Stimulated activated CD8-positive, alpha-beta memory T cell treated with anti-CD3 and anti-CD28 coated beads, Interleukin-12 subunit alpha, Interleukin-12 subunit beta, amount 100 ng/mL, for 24 hours (primary cell): Measurements from ENCODE around the gene BHLHE23.

Source experiments
- DNase-seq: peaks from one replicate; pipeline ENCODE4 v3.0.0-alpha.2; 2020; ENCODE audit errors: extremely low read depth

The BHLHE23 gene

DNA sequence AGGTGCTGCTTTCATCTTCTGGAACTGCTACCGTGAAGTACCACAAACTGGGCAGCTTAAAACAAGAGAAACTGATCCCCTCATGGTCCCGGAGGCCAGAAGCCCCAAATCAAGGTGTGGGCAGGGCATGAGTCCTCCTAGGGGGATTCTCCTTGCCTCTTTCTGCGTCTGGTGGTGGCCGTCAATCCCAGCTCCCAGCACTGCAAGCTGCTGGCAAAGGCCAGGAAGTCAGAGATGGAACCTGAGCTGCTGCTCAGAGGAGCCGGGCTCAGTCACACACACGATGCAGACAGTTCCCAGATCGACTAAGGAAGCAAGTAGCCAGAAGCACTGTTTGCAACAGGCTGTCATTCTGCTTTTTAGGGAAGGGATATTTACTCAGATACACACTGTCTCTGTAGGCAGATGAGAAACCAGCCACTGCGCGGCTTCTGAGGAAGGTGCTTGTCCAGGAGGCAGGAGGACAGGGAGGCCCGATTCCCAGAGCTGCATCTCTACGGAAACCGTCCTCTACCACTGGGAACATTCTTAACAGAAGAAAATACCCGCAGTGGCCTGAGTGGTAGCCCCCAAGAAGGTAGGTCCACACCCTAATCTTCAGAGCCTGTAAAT, 15.5 kb downstream of the BHLHE23 start:
- no peak for DNase-seq

DNA sequence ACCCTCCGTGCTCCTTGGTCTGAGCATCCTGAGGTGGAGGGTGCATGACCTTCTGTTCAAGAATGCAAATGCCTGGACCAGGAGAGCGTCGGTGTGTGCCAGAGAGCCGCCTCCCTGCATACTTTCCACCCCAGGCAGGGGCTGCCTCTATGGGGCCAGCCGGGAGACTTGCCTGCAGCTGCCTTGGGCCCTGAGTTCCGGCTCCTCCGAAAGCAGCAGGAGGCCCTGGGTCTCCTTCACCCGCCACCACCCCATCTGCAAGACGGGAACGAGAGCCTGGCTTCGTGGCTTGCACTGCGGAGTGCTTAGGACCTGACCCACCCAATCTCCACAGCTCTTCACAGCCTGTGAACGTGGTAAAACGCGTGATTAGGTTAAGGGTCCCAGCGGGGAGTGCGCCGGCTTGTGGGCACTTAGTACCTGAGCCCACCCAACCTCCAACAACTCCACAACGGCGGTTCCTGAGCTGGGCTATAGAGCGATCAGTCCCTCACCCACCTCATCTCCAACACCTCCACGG, 16.4 kb downstream of the BHLHE23 start:
- no peak for DNase-seq

DNA sequence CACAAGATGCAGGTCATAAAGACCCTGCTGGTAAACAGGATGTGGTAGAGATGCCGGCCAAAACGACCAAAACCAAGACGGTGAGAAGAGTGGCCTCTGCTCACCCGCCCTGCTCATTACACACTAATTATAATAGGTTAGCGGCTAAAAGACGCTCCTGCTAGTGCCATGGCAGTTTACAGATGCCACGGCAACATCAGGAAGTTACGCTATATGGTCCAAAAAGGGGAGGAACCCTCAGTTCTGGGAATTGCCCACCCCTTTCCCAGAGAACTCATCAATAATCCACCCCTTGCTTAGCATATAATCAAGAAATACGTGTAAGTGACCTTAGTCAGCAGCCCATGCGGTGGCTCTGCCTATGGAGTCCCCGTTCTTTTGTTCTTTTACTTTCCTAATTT, 17.6 kb downstream of the BHLHE23 start:
- no peak for DNase-seq

DNA sequence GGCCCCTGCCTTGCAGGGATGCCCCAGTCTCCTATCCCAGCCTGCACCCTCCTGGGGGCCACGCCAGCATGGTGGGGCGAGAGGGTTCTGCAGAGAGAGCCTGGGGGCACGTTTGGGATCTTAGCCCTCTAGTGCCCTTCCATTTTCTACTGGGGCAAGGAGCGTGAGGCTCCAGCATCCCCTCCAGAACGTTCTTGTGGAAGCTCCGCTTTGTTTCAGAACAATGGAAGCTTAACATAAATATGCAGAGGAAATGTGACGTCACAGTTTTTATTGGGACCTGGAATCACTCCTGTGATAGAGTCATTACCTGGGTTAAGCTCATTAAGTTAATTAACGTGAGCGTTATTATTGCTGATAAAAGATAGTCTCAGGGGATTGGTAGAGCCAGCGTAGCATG, 19.6 kb downstream of the BHLHE23 start:
- DNase-seq: no peak

DNA sequence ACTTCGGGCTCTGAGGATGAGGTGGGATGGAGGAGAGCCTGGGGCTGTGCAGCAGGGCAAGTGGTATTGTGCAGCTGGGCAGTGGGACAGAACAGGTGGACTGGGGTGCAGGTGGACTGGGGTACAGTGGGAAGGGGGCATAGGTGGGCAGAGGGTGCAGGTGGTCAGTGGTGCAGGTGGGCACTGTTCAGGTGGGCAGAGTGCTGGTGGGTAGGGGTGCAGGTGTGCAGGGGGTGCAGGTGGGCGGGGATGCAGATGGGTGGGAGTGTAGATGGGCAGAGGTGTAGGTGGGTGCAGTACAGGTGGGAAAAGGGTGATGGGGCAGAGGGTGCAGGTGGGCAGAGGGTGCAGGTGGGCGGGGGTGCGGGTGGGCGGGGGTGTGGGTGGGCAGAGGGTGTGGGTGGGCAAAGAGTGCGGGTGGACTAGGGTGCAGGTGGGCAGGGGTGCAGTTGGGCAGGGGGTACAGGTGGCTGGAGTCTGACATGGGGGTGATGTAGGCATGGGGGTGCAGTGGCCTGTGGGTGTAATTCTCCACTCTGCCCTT, 20.4 kb downstream of the BHLHE23 start:
- no peak for DNase-seq

DNA sequence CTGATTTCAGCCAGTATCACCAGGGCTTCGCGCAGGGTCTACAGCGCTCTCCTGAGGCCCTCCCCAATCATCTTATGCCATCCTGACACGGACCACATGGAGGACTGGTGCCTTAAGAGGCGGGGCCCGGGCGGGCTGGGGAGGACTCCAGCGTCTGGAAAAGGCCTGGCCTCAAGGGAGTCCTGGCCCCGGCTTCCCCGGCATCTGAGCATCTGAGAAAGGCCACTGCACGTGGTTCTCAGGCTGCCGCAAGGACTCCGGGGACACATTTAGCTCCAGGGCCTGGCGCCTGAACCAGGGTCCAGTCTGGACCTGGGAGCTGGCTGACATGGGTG, 21.4 kb downstream of the BHLHE23 start:
- DNase-seq: no peak

DNA sequence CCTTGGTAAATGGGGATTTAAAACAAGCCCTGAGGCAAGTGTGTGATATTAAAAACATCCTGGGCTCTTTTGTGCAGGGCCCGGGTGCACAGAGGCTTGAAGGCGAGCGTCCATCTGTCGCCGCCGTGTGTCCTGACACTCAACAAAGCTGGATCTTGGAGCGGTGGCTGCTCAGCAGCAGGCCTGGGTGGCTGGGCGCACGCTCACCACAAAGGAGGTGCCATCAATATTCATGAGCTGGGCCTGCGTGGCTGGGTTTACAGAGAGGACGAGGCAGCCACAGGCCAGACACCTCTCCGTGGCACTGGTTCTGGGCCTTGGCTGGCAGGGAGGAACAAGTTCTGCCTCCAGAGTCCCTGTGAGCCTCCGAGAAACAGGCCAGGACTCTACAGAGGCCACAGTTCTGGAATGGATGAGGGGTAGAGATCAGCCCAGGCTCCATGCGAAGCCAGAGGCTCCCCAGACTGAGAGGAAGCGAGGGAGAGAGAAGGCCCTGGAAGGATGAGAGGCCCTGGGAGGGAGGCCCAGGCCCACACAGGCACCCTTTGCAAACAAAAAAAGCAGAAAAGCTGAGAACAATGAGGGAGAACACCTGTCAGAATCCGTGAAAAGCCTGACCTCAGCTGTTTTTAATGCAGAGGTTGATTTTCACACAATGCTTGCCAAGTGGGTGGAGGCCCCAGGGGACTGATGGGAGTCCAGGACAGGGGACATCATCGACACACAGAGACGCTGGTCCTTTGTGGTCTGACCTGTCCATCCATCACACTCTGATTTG, 21.9 kb downstream of the BHLHE23 start:
- no peak for DNase-seq

DNA sequence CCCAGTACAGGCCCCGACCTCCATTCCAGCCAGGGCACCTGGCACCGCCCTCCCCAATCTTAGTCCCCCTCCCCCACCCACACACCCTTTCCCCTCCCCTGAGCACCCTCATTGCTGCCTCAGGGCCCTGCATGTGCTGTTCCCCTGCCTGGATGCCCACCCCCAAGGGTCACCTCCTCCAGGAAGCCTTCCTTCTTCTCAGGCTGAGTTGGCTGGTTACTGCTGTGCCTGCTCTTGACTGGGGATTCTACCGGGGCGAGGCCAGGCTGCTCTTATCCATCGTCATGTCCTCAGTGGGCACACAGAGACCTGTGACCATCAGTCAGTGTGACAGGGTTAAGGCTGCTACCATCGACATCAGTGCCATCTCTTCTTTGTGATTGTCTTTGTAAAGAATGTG, 23.6 kb downstream of the BHLHE23 start:
- no peak for DNase-seq

DNA sequence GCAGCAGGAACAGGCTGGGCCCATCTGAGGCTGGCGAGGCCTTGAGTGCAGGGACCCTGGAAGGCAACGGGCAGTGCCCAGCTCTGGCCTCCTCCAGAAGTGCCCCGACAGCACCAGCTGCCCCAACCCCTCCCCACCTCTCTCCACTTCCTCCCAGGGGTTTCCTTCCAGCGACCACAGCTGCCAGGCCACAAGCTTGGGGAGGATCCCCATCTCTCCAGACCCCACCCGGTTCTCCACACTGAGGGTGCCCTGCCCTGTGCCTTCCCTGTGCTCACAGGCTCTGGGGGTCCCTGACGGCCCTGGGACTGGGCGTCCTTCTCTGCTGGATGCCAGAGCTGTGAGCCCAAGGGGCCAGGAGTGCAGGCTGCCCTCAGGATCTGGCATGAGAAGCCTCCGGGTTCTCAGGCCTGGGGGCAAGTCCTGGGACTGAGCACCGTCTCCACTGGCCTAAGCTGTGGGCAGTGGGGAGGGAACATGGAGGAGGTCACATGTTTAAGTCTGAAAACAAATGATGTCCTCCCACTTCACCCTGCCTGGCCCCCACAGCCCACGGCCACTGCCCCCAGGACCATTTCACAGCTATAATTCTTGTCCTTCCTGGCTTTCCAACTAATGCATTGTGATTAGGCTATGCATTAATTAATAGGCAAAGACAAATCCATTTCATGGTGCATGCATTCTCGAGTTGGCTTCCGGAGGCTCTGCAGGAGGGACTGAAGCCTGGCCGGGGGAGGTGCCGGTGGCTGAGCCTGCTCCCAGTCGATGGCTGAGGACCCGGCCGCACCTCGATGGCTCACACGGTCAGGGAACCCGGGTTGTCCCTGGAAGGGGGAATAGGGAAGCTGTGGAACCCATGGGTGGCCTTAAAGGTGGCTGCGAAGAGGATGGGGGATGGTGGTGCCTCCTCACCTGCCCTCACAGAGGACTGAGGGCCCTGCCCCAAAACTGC, 24.4 kb downstream of the BHLHE23 start:
- DNase-seq: no peak

DNA sequence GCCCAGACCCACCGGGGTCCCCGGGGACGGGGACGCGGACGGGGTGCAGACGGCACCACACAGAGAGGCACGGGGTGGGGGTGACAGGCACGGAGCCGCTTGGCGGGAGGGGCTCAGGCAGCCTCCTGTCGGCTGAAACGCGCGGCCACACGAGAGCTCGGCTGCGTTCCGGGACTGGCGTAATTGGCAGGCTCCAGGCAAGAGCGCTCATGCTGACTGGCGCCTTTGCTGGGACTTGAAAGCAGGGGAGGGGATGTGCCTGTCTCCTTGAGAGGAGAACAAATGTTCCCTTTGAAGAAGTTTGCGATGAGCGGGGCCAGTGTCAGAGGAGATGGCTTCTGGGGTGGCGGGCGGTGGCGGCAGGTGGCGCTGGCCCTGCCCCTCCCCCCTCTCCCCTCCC, 25.8 kb downstream of the BHLHE23 start:
- no peak for DNase-seq

DNA sequence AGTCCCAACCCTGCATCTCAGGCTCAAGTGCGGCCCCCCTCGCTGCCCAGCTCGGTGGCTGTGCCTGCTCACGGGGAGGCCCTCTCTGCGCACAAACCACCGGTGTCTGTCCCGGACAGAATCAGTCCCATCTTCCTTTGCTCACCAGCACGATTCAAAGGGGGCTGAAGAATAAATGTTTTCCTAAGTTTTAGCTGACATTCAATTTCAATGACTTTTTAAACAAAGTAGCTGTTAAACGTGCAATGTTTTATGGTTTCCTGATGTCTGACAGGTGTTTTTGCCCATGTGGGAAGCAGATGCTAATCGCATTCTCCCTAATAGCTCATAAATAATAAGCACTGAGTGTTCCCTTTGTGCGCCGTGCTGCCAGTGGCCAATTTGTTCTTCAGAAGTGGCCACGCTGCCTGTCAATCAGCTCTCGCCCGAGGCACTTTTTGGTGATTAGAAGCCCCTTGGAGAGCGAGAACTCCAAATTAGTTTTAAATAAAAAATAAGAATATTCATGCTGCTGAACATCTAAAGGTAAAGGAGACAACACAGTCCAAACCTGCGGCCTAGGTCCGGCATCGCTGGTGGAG, 26.3 kb downstream of the BHLHE23 start:
- DNase-seq: no peak

DNA sequence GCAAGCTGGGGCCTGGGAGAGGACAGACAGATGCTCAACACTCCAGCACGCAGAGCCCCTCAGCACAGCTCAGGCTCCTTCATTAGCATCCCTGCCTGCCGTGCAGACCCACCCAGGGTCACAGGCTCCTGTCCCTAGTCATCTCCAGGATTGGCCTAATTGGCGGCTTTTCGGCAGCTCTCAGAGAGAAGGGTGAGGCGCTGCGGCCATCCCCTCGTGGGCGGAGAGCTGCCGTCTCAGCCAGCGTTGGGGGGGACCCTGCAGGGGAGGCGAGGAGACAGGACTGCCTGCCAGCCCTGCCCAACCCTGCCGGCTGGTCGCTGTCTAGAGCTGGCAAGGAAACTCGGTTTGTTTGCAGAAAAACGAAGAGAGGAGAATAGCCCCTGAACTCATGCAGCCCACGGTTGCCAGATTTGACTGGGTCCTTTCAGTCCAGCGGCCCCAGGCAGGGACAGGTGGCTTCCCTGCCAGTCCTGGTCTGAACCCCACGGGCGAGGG, 26.8 kb downstream of the BHLHE23 start:
- no peak for DNase-seq

DNA sequence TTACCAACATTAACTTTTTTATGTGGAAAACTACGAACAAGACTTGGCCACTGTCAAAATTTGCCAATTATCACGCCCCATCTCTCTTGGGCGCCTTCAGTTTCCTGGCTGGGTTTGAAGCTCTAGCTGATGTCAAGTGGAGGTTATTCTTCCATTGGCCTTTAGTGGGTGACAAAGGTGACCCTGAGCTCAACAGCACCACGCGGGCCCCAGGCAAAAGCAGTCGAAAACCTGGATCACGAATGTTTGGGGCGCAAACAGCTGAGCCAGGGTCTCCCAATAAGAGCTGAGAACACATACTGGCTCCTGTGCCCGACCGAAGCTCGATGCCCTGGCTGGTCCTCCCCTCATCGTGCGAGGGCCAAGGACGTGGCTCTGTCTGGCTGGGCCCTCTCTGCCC, 27.5 kb downstream of the BHLHE23 start:
- DNase-seq: no peak

DNA sequence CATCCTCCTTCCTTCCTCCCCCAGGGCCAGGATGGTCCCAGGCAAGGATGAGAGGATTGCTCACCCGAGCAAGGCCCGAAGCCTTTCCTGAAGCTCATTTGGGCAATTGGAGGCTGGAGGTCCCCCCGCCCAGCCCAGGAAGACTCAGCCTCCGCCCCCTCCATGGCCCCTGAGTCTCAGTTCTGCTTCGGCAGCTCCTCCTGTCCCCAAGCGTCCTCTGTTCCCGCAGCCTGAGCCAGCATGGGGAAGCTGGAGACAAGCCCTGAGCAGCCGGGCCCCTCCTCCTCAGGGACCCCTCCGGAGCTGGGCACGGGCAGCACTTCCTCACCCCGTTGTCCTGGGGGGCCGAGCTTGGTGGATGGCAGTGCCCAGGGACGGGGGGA, 28.2 kb downstream of the BHLHE23 start:
- DNase-seq: no peak

DNA sequence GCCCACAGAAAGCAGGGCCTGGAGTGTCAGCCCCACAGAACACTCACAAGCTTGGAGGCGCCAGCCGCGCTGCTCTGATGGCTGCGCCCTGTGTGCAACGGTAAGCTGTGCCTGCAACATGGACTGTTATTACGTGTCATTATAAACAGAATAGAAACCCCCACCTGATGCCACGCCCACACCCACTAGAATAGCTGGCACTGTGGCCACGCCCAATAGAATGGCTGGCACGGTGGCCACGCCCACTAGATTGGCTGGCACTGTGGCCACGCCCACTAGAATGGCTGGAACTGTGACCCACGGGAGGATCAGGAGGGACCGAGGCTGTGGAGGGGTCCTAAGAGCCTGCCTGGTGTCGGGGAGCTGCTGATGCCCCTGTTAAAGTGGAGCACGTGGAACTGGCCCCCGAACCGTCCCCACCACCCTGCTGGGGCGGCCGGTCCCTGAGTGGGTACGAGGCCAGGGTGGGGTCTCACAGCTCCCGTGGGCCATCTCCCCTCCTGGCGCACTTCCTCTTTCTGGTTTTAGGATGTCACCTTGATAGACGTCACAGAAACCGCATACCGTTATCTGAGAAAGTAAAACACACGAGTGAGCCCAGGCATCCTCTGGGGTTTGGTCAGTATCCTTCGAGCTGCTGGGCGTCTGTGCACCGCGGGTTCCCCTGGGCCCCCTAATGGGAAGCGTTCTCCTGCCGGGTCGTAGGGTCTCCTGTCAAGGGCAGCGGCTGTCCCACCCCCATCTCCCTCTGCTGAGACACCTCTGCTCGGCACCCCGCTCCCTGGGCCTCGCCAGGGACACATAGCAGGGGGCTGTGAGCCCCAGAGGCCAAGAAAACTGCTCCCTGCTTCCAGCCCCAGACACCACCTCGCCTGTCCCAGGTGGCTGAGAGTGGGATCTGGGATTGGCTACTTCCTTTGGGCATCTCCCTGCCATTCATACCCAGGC, 28.9 kb downstream of the BHLHE23 start:
- peak; percentile 36 for DNase-seq

DNA sequence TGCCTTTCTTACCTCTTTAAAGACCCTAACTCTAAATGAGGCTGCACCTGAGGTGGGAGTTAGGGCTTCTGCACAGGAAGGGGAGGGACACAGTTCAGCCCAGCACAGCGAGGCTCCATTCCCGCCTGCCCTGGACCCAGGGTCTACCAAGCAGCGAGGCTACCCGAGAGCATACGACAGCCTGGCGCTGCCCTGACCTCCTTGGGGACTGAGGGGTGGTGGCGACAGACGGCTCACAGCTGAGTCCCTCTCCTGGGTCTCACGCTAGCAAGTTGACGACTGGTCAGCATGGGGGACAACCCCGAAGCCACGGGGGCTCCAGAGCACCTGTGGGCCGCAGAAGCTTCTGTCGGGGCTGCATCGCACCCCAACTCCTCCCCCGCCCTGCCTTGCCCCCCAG, 29.9 kb downstream of the BHLHE23 start:
- no peak for DNase-seq

DNA sequence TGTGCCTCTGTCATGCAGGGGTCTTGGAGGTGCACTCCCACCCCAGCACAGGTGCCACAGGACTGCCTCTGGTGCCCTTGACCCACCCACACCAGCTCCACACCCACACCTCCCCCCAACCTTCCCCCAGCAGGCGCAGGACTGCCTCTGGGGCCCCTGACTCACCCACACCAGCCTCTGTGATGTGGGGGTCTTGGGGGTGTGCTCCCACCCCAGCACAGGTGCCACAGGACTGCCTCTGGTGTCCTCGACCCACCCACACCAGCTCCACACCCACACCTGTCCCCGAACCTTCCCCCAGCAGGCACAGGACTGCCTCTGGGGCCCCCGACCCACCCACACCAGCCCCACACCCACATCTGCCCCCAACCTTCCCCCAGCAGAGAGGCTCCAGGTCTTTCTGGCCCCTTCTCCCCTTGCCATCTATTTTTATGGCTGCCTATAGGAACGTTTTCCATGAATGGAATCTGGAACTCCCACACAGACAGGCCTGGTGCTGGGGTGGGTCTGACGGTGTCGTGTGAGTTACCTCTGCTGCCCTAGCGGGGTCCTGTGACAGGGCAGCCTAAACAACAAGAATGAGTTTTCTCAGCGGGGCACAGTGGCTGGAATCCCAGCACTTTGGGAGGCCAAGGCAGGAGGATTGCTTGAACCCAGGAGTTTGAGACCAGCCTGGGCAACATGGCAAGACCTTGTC, 30.8 kb downstream of the BHLHE23 start:
- no peak for DNase-seq

DNA sequence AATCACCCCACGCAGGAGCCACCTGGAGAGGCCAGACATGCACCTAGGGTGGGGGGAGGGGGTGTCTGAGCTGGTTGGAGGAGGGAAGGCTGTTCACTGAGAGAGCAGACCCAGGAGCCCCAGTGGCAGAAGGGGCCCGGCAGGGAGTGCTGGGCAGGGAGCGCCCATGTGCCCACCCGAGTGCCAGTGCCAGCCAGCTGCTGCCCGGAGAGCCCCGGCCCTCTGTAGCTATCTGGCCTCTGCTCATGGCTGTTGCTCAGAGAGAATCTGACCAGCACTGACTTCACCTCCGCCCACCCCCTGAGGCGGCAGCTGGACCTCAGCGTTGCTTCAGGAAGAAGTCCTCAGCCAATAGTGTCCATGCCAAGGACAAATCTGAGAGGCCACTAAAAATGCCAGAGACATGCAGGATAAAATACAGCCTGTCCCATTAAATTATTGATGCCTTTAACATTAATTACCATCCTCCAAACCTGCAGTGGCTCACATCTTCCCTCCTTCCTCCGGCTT, 31.5 kb downstream of the BHLHE23 start:
- no peak for DNase-seq

DNA sequence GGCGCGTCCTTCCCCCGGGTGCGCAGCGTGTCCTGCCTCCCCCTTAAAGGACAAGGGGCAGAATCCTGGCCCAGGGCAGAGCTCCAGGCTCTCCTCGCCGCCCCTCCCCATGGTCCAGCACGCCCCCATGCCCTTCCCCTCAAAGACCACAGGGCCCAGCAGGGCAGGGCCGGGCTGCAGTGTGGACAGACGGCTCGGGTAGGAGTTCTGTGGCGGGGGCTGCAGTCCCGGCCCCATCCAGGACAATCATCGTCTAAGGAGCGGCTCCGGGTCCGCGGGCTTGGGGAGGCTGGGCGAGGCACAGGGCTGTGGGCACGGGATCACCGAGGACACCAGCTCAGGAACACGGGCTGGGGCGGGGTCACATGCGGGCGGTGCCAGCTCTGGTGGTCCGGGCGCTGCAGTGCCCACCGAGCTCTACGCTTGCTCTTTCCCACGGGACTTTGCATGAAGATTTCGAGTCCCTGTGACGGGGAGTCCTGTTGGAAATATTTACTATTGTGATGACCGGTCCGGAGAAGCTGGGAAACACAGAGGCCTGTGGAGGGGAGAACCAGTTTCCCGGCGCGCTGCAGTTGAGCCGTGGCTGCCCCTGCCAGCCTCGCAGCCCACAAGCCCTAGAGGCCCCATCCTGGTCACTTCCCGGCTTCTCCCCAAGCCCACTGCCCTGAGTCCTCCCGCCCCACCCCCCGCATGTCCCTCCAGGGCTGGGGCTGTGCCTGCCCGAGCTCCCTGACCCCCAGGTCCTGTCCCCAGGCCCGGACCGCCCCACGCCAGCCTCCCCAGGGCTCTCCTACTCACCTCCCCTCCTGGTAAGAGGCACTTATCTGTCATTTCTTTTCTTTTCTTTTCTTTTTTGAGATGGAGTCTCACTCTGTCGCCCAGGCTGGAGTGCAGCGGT, 33.7 kb downstream of the BHLHE23 start:
- no peak for DNase-seq
